SK-N-SH treated with all-trans-retinoic acid at 6 μM for 48 hours (cell line): ENCODE measurements around the gene TRAF1.

Experiments
- ATAC-seq: fragments of 200-7000 bp; cut with Tn5 transposase; 3 replicates; pipeline ENCODE4 v1.9.1; 2020; ENCODE audit warnings: mild to moderate bottlenecking, moderate library complexity
- ARNTL ChIP-seq: fragments of 450-650 bp; formaldehyde crosslinking; IDR thresholded peaks from 2 replicates; pipeline ENCODE4 v1.5.0; 2020; ENCODE audit warnings: low read depth, mild to moderate bottlenecking, moderate library complexity, borderline replicate concordance
- BACH2 ChIP-seq: fragments of 250-450 bp; sonication (Bioruptor Pico); IDR thresholded peaks from 2 replicates; pipeline ENCODE4 v1.9.0; 2021; ENCODE audit warnings: mild to moderate bottlenecking, borderline replicate concordance
- CSDC2 ChIP-seq: fragments of 250-450 bp; sonication (Bioruptor Pico); IDR thresholded peaks from 2 replicates; pipeline ENCODE4 v1.5.0; 2020; ENCODE audit warnings: mild to moderate bottlenecking, moderate library complexity
- ESRRG ChIP-seq: fragments of 250-450 bp; sonication (Bioruptor Pico); IDR thresholded peaks from 2 replicates; pipeline ENCODE4 v1.6.1; 2021; ENCODE audit warnings: mild to moderate bottlenecking
- ISL1 ChIP-seq: fragments of 250-450 bp; sonication (Bioruptor Pico); IDR thresholded peaks from 2 replicates; pipeline ENCODE4 v2.1.2; 2022; ENCODE audit warnings: mild to moderate bottlenecking, moderate library complexity
- OSR1 ChIP-seq: fragments of 250-450 bp; sonication (Bioruptor Pico); IDR thresholded peaks from 2 replicates; pipeline ENCODE4 v1.8.0; 2022; ENCODE audit warnings: moderate library complexity, mild to moderate bottlenecking, inconsistent platforms
- PPARA ChIP-seq: fragments of 250-450 bp; sonication (Bioruptor Pico); IDR thresholded peaks from 2 replicates; pipeline ENCODE4 v1.5.0; 2020; ENCODE audit warnings: mild to moderate bottlenecking, borderline replicate concordance
- RARB ChIP-seq: fragments of 250-450 bp; sonication (Bioruptor Pico); IDR thresholded peaks from 2 replicates; pipeline ENCODE4 v1.8.0; 2021; ENCODE audit warnings: mild to moderate bottlenecking, moderate library complexity
- SNAI2 ChIP-seq: fragments of 250-450 bp; sonication (Bioruptor Pico); IDR thresholded peaks from 2 replicates; pipeline ENCODE4 v1.5.0; 2020; ENCODE audit warnings: mild to moderate bottlenecking, moderate library complexity
- TCF4 ChIP-seq: fragments of 250-450 bp; sonication (Bioruptor Pico); IDR thresholded peaks from 2 replicates; pipeline ENCODE4 v1.8.0; 2021; ENCODE audit warnings: mild to moderate bottlenecking, moderate library complexity, borderline replicate concordance
- TOX ChIP-seq: fragments of 250-450 bp; sonication (Bioruptor Pico); IDR thresholded peaks from 2 replicates; pipeline ENCODE4 v1.8.0; 2021; ENCODE audit warnings: mild to moderate bottlenecking, moderate library complexity, borderline replicate concordance
- ZC3H10 ChIP-seq: fragments of 250-450 bp; sonication (Bioruptor Pico); IDR thresholded peaks from 2 replicates; pipeline ENCODE4 v1.5.1; 2021; ENCODE audit warnings: mild to moderate bottlenecking, moderate library complexity
- ZFP30 ChIP-seq: fragments of 450-650 bp; formaldehyde crosslinking; IDR thresholded peaks from 2 replicates; pipeline ENCODE4 v1.5.0; 2022; ENCODE audit warnings: mild to moderate bottlenecking, moderate library complexity
- ZNF565 ChIP-seq: fragments of 450-650 bp; formaldehyde crosslinking; conservative IDR thresholded peaks from 2 replicates; pipeline ENCODE4 v1.5.0; 2020; ENCODE audit warnings: low read depth, mild to moderate bottlenecking, moderate library complexity
- ZNF70 ChIP-seq: fragments of 450-650 bp; formaldehyde crosslinking; IDR thresholded peaks from 2 replicates; pipeline ENCODE4 v1.5.0; 2020; ENCODE audit warnings: mild to moderate bottlenecking, moderate library complexity
- ZNF8 ChIP-seq: fragments of 450-650 bp; formaldehyde crosslinking; IDR thresholded peaks from 2 replicates; pipeline ENCODE4 v1.5.0; 2020; ENCODE audit warnings: mild to moderate bottlenecking, moderate library complexity
- TF ChIP-seq, protein P1 (sequence below): fragments of 250-450 bp; sonication (Bioruptor Pico); IDR thresholded peaks from 2 replicates; pipeline ENCODE4 v1.5.1; 2021; ENCODE audit warnings: mild to moderate bottlenecking, moderate library complexity
- TF ChIP-seq, protein P2 (sequence below): fragments of 250-450 bp; sonication (Bioruptor Pico); IDR thresholded peaks from 2 replicates; pipeline ENCODE4 v1.8.0; 2021; ENCODE audit warnings: low read depth, mild to moderate bottlenecking, moderate library complexity, borderline replicate concordance
- TF ChIP-seq, protein P3 (sequence below): fragments of 250-450 bp; sonication (Bioruptor Pico); IDR thresholded peaks from 2 replicates; pipeline ENCODE4 v1.5.0; 2020; ENCODE audit warnings: mild to moderate bottlenecking, moderate library complexity
- TF ChIP-seq, protein P4 (sequence below): fragments of 250-450 bp; sonication (Bioruptor Pico); IDR thresholded peaks from 2 replicates; pipeline ENCODE4 v1.8.0; 2020; ENCODE audit warnings: mild to moderate bottlenecking, moderate library complexity, borderline replicate concordance

TRAF1 gene

DNA sequence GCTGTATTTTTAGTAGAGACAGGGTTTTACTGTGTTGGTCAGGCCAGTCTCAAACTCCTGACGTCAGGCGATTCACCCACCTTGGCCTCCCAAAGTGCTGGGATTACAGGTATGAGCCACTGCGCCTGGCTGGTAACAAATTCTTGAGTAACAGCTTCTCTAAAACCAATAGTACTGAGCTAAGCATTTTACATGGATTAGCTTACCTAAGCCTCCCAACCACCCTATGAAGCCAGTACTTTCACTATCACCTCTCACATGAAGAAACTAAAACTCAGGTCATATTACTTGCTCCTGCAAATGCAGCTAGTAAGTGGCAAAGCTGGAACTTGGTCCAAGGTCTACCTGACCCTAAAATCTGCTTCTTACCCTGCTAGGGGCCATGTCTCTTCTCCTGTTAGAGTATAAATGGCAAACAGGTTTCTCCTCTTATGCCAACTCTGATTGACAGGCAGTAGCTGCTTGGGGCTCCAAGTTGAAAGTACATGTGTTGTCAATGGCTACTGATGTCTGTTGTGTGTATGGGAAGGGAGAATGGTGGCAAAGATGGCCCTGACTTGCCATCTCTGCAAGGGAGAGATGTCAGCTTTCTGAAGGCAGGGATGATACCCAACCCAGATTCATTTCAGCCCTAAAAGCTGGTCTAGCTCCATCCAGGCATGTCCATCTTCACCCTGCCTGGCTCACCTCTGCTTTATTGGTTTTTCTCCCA is 53.6 kb downstream of the TRAF1 start:
- TF ChIP-seq ESRRG (no peak), ISL1 (CRISPR knock-in tag) (no peak), SNAI2 (CRISPR knock-in tag) (no peak), TCF4 (CRISPR knock-in tag) (no peak), ZNF70 (CRISPR knock-in tag) (no peak), ZFP30 (CRISPR knock-in tag) (no peak), ZNF8 (CRISPR knock-in tag) (no peak), BACH2 (CRISPR knock-in tag) (no peak)
- TF ChIP-seq, protein P1, sequence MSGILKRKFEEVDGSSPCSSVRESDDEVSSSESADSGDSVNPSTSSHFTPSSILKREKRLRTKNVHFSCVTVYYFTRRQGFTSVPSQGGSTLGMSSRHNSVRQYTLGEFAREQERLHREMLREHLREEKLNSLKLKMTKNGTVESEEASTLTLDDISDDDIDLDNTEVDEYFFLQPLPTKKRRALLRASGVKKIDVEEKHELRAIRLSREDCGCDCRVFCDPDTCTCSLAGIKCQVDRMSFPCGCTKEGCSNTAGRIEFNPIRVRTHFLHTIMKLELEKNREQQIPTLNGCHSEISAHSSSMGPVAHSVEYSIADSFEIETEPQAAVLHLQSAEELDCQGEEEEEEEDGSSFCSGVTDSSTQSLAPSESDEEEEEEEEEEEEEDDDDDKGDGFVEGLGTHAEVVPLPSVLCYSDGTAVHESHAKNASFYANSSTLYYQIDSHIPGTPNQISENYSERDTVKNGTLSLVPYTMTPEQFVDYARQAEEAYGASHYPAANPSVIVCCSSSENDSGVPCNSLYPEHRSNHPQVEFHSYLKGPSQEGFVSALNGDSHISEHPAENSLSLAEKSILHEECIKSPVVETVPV (CRISPR knock-in tag) = no peak
- TF ChIP-seq, protein P2, sequence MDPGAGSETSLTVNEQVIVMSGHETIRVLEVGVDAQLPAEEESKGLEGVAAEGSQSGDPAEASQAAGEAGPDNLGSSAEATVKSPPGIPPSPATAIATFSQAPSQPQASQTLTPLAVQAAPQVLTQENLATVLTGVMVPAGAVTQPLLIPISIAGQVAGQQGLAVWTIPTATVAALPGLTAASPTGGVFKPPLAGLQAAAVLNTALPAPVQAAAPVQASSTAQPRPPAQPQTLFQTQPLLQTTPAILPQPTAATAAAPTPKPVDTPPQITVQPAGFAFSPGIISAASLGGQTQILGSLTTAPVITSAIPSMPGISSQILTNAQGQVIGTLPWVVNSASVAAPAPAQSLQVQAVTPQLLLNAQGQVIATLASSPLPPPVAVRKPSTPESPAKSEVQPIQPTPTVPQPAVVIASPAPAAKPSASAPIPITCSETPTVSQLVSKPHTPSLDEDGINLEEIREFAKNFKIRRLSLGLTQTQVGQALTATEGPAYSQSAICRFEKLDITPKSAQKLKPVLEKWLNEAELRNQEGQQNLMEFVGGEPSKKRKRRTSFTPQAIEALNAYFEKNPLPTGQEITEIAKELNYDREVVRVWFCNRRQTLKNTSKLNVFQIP = no peak
- no peak for ATAC-seq

DNA sequence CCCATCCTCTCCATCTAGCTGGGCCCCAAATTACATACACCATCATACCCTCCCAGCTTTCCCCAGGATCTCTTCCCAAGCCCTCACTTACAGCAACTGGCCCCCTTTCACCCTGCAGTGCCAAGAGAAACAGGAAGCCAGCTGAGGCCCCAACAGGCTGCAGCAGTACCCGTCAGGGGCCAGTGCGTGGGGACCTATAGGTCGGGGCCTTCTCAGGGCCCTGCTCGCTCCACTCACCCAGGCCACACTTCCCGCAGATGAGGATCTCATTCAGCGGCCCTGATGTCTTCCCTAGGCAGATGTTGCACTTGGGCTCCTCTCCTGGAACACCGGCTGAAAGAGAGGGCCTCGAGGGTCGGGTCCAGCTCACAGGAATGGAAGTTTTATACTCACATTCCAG is 56.4 kb downstream of the TRAF1 start:
- ATAC-seq = no peak
- TF ChIP-seq PPARA (CRISPR knock-in tag) = no peak
- TF ChIP-seq, protein P2 = no peak
- TF ChIP-seq TOX (CRISPR knock-in tag) = no peak
- no peak for TF ChIP-seq ZNF565 (CRISPR knock-in tag)
- no peak for TF ChIP-seq CSDC2
- no peak for TF ChIP-seq ZNF70 (CRISPR knock-in tag)
- no peak for TF ChIP-seq ISL1 (CRISPR knock-in tag)
- TF ChIP-seq ZC3H10 (CRISPR knock-in tag) = no peak
- TF ChIP-seq TCF4 (CRISPR knock-in tag) = no peak
- TF ChIP-seq, protein P3, sequence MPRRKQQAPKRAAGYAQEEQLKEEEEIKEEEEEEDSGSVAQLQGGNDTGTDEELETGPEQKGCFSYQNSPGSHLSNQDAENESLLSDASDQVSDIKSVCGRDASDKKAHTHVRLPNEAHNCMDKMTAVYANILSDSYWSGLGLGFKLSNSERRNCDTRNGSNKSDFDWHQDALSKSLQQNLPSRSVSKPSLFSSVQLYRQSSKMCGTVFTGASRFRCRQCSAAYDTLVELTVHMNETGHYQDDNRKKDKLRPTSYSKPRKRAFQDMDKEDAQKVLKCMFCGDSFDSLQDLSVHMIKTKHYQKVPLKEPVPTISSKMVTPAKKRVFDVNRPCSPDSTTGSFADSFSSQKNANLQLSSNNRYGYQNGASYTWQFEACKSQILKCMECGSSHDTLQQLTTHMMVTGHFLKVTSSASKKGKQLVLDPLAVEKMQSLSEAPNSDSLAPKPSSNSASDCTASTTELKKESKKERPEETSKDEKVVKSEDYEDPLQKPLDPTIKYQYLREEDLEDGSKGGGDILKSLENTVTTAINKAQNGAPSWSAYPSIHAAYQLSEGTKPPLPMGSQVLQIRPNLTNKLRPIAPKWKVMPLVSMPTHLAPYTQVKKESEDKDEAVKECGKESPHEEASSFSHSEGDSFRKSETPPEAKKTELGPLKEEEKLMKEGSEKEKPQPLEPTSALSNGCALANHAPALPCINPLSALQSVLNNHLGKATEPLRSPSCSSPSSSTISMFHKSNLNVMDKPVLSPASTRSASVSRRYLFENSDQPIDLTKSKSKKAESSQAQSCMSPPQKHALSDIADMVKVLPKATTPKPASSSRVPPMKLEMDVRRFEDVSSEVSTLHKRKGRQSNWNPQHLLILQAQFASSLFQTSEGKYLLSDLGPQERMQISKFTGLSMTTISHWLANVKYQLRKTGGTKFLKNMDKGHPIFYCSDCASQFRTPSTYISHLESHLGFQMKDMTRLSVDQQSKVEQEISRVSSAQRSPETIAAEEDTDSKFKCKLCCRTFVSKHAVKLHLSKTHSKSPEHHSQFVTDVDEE (CRISPR knock-in tag) = no peak
- TF ChIP-seq BACH2 (CRISPR knock-in tag) = no peak
- TF ChIP-seq, protein P4, sequence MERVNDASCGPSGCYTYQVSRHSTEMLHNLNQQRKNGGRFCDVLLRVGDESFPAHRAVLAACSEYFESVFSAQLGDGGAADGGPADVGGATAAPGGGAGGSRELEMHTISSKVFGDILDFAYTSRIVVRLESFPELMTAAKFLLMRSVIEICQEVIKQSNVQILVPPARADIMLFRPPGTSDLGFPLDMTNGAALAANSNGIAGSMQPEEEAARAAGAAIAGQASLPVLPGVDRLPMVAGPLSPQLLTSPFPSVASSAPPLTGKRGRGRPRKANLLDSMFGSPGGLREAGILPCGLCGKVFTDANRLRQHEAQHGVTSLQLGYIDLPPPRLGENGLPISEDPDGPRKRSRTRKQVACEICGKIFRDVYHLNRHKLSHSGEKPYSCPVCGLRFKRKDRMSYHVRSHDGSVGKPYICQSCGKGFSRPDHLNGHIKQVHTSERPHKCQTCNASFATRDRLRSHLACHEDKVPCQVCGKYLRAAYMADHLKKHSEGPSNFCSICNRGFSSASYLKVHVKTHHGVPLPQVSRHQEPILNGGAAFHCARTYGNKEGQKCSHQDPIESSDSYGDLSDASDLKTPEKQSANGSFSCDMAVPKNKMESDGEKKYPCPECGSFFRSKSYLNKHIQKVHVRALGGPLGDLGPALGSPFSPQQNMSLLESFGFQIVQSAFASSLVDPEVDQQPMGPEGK (CRISPR knock-in tag) = no peak
- TF ChIP-seq ZNF8 (CRISPR knock-in tag) = no peak
- no peak for TF ChIP-seq SNAI2 (CRISPR knock-in tag)

DNA sequence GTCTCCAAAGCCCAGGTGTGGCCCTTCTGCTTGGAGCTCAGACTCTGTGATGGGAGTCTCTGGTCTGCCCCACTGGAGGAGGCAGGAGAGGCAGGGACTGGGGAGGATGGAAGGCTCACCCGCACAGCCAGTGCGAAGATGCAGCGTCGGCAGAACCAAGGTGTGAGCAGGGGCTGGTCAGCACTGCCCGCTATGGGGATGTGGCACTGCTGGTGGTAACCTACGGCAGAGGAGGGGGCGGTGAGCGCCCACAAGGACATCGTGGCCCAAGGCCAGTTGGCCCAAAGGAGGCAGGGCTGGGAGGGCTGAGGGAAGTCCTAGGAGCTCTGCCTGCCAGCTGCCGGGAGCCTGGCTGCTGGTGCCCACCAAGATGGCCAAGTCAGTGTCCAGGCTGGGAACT is 56.9 kb downstream of the TRAF1 start:
- ATAC-seq = no peak
- TF ChIP-seq ZFP30 (CRISPR knock-in tag) = no peak
- no peak for TF ChIP-seq ZNF565 (CRISPR knock-in tag)
- no peak for TF ChIP-seq RARB (CRISPR knock-in tag)
- no peak for TF ChIP-seq BACH2 (CRISPR knock-in tag)
- no peak for TF ChIP-seq PPARA (CRISPR knock-in tag)
- no peak for TF ChIP-seq SNAI2 (CRISPR knock-in tag)
- TF ChIP-seq TOX (CRISPR knock-in tag) = no peak
- TF ChIP-seq OSR1 = no peak
- no peak for TF ChIP-seq ISL1 (CRISPR knock-in tag)
- no peak for TF ChIP-seq TCF4 (CRISPR knock-in tag)
- TF ChIP-seq, protein P4 (CRISPR knock-in tag) = no peak
- TF ChIP-seq, protein P2 = no peak
- no peak for TF ChIP-seq CSDC2
- TF ChIP-seq ZC3H10 (CRISPR knock-in tag) = no peak
- TF ChIP-seq ARNTL = no peak
- TF ChIP-seq, protein P1 (CRISPR knock-in tag) = no peak
